CD4-positive, alpha-beta memory T cell (primary cell): ENCODE measurements around the gene ALK. TPM values are rescaled to one million over a fixed set of nuclear protein-coding genes. Genes with fewer than 3 reads are reported as not detected.

Source experiments
- CTCF ChIA-PET: fragments of 350-600 bp; sonication (Branson Sonifier 250); formaldehyde crosslinking; loops from one replicate; lab custom pipeline; 2021; ENCODE audit warnings: inconsistent platforms; ENCODE audit not compliant: partially characterized antibody; lab: Charles Lee
- POLR2A ChIA-PET: fragments of 350-600 bp; sonication (Branson Sonifier 250); formaldehyde crosslinking; loops from one replicate; lab custom pipeline; 2021; ENCODE audit not compliant: partially characterized antibody; lab: Charles Lee
- DNase-seq, 5 donors: peaks; one replicate each; pipeline versions ENCODE4 v3.0.0 to v3.0.0-alpha.2; 2020 to 2022; ENCODE audit warnings: mixed read lengths in 1 of 5
- H3K27ac ChIP-seq: one replicate; pipeline ENCODE4 v1.7.0; 2013; ENCODE audit warnings: low read depth, low read length
- H3K27me3 ChIP-seq: 2 replicates; pipeline ENCODE4 v1.7.0; 2013; ENCODE audit warnings: mild to moderate bottlenecking, low read length, moderate library complexity; ENCODE audit not compliant: insufficient read depth
- H3K36me3 ChIP-seq: 2 replicates; pipeline ENCODE4 v1.7.0; 2013; ENCODE audit warnings: mild to moderate bottlenecking, low read length, moderate library complexity; ENCODE audit not compliant: insufficient read depth
- H3K4me1 ChIP-seq: 2 replicates; pipeline ENCODE4 v1.7.0; 2013; ENCODE audit warnings: mild to moderate bottlenecking, low read length, moderate library complexity; ENCODE audit not compliant: insufficient read depth
- H3K4me3 ChIP-seq, 2 donors: one replicate each; pipeline ENCODE4 v1.7.0; 2013; ENCODE audit warnings: low read length in 2 of 2, mild to moderate bottlenecking in 1 of 2
- H3K9me3 ChIP-seq, 2 donors: one replicate each; pipeline ENCODE4 v1.7.0; 2013; ENCODE audit warnings: low read length in 2 of 2, control low read depth in 1 of 2; ENCODE audit not compliant: control insufficient read depth in 1 of 2
- H3K27ac Mint-ChIP-seq, 7 donors: one replicate each; pipeline ENCODE4 v1.8.0; 2020 to 2021; ENCODE audit warnings: mixed read lengths in 7 of 7, mild to moderate bottlenecking in 6 of 7, inconsistent platforms in 3 of 7, moderate library complexity in 3 of 7
- H3K27me3 Mint-ChIP-seq, 2 donors: one replicate each; pipeline ENCODE4 v1.8.0; 2020 to 2021; ENCODE audit warnings: mixed read lengths in 2 of 2
- H3K36me3 Mint-ChIP-seq, 2 donors: one replicate each; pipeline ENCODE4 v1.8.0; 2020 to 2021; ENCODE audit warnings: mixed read lengths in 2 of 2, inconsistent platforms in 1 of 2, mild to moderate bottlenecking in 1 of 2
- H3K4me1 Mint-ChIP-seq, 4 donors: one replicate each; pipeline ENCODE4 v1.8.0; 2020 to 2021; ENCODE audit warnings: mixed read lengths in 4 of 4, mild to moderate bottlenecking in 1 of 4
- H3K4me3 Mint-ChIP-seq, 8 donors: one replicate each; pipeline ENCODE4 v1.8.0; 2020 to 2021; ENCODE audit warnings: mixed read lengths in 8 of 8, mild to moderate bottlenecking in 7 of 8, moderate library complexity in 6 of 8, inconsistent platforms in 3 of 8
- H3K9me3 Mint-ChIP-seq, 8 donors: one replicate each; pipeline ENCODE4 v1.8.0; 2020 to 2021; ENCODE audit warnings: mixed read lengths in 8 of 8, mild to moderate bottlenecking in 5 of 8, inconsistent platforms in 3 of 8, moderate library complexity in 1 of 8
- intact Hi-C: fragments of 100-400 bp; cut with micrococcal nuclease; formaldehyde crosslinking; loops from one replicate; pipeline ENCODE4 v1.15.1; 2023
- polyA plus RNA-seq, 2 donors: library from polyadenylated mRNA; unstranded; fragments of 300-500 nt; fragmentation: Illumina TruSeq; gene quantifications; one replicate each; pipeline ENCODE4 v1.2.3, GENCODE V29; 2021
- total RNA-seq, 2 experiments: library from RNA; stranded (reverse); gene quantifications; one replicate each; pipeline ENCODE4 v1.2.3, GENCODE V29; 2021

The ALK gene
- total and polyA plus RNA-seq, 4 experiments from 2014 or later: 0.07 TPM; not detected in 3

- Mint-ChIP-seq H3K36me3 (no peaks in the 10 kb centered on the region), H3K27ac (no peak overlapping the region), H3K4me3 (no peak overlapping the region), H3K27me3 (peaks cover 10 to 11% of the 10 kb centered on the region in 2 donors), H3K4me1 (peaks cover 15 to 31% (median 17%) of the 10 kb centered on the region in 4 donors), H3K9me3 (no peaks in the 10 kb centered on the region)
- intact Hi-C loops: no loop called here
- no peaks in the 10 kb centered on the region for H3K27me3 ChIP-seq
- DNase-seq: no peak
- H3K9me3 ChIP-seq: no peaks in the 10 kb centered on the region
- no peak overlapping the region for H3K4me3 ChIP-seq
- H3K36me3 ChIP-seq: no peaks in the 10 kb centered on the region
- CTCF ChIA-PET: interaction anchor here (1.5 to 4.4 kb wide), 4 partner anchors 8 to 43 kb away, joined by 3 to 21 read pairs (median 12); no protein-coding TSS in a partner anchor
- peaks cover 17% of the 10 kb centered on the region for H3K4me1 ChIP-seq
- POLR2A ChIA-PET: no interaction called here
- H3K27ac ChIP-seq: no peak overlapping the region
These were observed 610.6 kb downstream of the ALK start for GRCh38 chr2:29310650-29311348.

DNA sequence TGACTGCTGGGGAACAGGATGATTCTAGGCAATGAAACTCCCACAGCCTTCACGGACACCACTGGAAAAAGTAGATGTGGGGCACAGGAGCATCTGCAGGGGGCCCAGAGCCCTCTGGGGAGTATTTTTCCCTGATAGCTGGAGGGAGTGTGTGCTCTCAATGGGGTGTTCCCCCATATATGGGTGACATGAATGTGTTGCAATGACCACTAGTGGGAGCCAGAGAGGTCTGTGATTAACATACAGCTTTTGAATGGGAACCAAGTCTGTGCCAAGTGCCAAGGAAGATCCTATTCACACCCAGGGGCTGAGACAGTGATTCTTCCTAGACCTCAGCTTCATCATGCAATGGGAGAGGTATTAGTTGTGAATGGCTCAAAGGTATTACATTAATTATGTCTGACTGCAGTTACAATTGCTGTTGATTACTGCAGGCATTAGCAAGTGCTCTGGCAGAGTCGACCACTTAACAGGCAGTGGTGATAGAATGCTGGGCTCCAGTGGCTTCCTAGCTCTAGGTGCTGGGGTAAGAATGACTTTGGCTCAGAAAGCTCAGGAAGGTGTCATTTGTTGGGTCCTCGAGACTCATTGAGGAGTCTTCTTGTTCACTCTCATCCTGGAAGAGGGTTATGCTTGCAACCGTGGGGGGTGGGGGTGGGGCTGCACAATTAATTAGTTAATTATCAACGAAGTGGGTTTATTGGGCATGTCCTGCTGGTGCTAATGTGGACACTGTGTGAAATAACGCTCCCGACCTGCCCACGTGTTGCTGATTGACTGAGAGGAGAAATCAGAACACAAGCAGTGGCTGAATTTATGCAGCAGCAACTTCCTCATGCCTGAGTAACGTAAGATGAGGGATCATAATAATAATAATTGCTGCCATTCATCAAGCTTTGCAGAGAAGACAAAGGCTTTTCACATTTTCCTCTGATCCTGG is 612.0 kb downstream of the ALK start:
- H3K36me3 ChIP-seq: no peaks in the 10 kb centered on the region
- H3K4me1 ChIP-seq: peaks cover 4% of the 10 kb centered on the region
- H3K27me3 Mint-ChIP-seq: peaks cover 10 to 14% of the 10 kb centered on the region in 2 donors
- no peak overlapping the region for H3K4me3 Mint-ChIP-seq
- H3K27me3 ChIP-seq: no peaks in the 10 kb centered on the region
- no peak overlapping the region for H3K27ac Mint-ChIP-seq
- POLR2A ChIA-PET: interaction anchor here (0.5 kb wide), 1 partner anchor 23 kb away, joined by 3 read pairs; no protein-coding TSS in a partner anchor
- H3K27ac ChIP-seq: no peak overlapping the region
- peak in 4 of 5 donors; percentile 26 to 44 (median 36) for DNase-seq
- no peaks in the 10 kb centered on the region for H3K9me3 Mint-ChIP-seq
- no peaks in the 10 kb centered on the region for H3K9me3 ChIP-seq
- H3K36me3 Mint-ChIP-seq: no peaks in the 10 kb centered on the region
- CTCF ChIA-PET: interaction anchor here (0.6 to 4.4 kb wide), 17 partner anchors 8 to 532 kb away, joined by 3 to 21 read pairs (median 4); no protein-coding TSS in a partner anchor
- H3K4me3 ChIP-seq: no peak overlapping the region
- intact Hi-C loops: loop anchor here (2.0 to 5.0 kb wide), 3 partner anchors 351 to 763 kb away; no protein-coding TSS in a partner anchor
- peaks cover 4 to 17% (median 7%) of the 10 kb centered on the region in 4 donors for H3K4me1 Mint-ChIP-seq

DNA sequence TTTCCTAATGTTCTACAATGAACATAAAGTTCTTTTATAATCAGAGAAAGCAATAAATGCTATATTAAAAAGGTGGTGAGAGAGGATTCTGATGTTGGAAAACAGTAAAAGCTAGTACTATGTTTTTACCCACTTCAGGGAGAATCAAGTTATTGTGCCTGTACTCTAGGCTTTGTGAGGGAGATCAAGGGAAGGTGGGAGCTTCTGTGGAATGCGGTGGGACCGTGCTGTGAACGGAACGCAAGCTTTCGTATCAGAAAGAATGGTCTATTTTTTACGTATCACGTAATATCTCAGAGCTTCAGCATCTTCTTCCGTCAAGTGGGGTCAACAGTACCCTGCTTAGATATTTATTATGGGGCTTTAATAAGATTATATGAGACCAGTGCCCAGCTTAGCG is 613.0 kb downstream of the ALK start:
- Mint-ChIP-seq H3K4me3 (no peak overlapping the region), H3K27me3 (peaks cover 10 to 17% of the 10 kb centered on the region in 2 donors), H3K27ac (no peak overlapping the region), H3K9me3 (no peaks in the 10 kb centered on the region), H3K4me1 (peaks cover 2 to 7% (median 3%) of the 10 kb centered on the region in 4 donors), H3K36me3 (no peaks in the 10 kb centered on the region)
- Histone ChIP-seq H3K27me3 (no peaks in the 10 kb centered on the region), H3K4me1 (no peaks in the 10 kb centered on the region), H3K36me3 (no peaks in the 10 kb centered on the region), H3K4me3 (no peak overlapping the region), H3K27ac (no peak overlapping the region), H3K9me3 (no peaks in the 10 kb centered on the region)
- DNase-seq: no peak
- CTCF ChIA-PET: interaction anchor here (0.6 to 4.4 kb wide), 14 partner anchors 9 to 491 kb away, joined by 3 to 21 read pairs (median 7); no protein-coding TSS in a partner anchor
- intact Hi-C loops: loop anchor here (2.0 to 5.0 kb wide), 3 partner anchors 350 to 764 kb away; no protein-coding TSS in a partner anchor
- POLR2A ChIA-PET: no interaction called here

- H3K4me1 Mint-ChIP-seq: peaks cover 1 to 4% (median 3%) of the 10 kb centered on the region in 4 donors
- no peaks in the 10 kb centered on the region for H3K9me3 Mint-ChIP-seq
- H3K27me3 Mint-ChIP-seq: peaks cover 10 to 17% of the 10 kb centered on the region in 2 donors
- no peaks in the 10 kb centered on the region for H3K36me3 Mint-ChIP-seq
- intact Hi-C loops: loop anchor here (5.0 kb wide), 1 partner anchor 765 kb away; no protein-coding TSS in a partner anchor
- H3K9me3 ChIP-seq: no peaks in the 10 kb centered on the region
- no peak overlapping the region for H3K4me3 Mint-ChIP-seq
- ChIA-PET CTCF (interaction anchor here (1.1 to 4.4 kb wide), 6 partner anchors 11 to 47 kb away, joined by 3 to 21 read pairs (median 8); no protein-coding TSS in a partner anchor), POLR2A (no interaction called here)
- no peaks in the 10 kb centered on the region for H3K36me3 ChIP-seq
- no peak overlapping the region for H3K4me3 ChIP-seq
- H3K27ac Mint-ChIP-seq: no peak overlapping the region
- H3K4me1 ChIP-seq: no peaks in the 10 kb centered on the region
- no peaks in the 10 kb centered on the region for H3K27me3 ChIP-seq
- DNase-seq: no peak
- no peak overlapping the region for H3K27ac ChIP-seq
These were observed 613.9 kb downstream of the ALK start for GRCh38 chr2:29307519-29307918.

- Mint-ChIP-seq H3K27ac (no peak overlapping the region), H3K9me3 (no peaks in the 10 kb centered on the region), H3K27me3 (peaks cover 16% of the 10 kb centered on the region in 2 donors), H3K36me3 (no peaks in the 10 kb centered on the region), H3K4me1 (peaks cover 1 to 4% (median 3%) of the 10 kb centered on the region in 4 donors), H3K4me3 (no peak overlapping the region)
- CTCF ChIA-PET: interaction anchor here (0.7 kb wide), 1 partner anchor 534 kb away, joined by 3 read pairs; no protein-coding TSS in a partner anchor
- no peaks in the 10 kb centered on the region for H3K9me3 ChIP-seq
- H3K27ac ChIP-seq: no peak overlapping the region
- intact Hi-C loops: loop anchor here (5.0 kb wide), 1 partner anchor 767 kb away; no protein-coding TSS in a partner anchor
- POLR2A ChIA-PET: no interaction called here
- H3K36me3 ChIP-seq: no peaks in the 10 kb centered on the region
- H3K4me3 ChIP-seq: no peak overlapping the region
- no peak for DNase-seq
- H3K4me1 ChIP-seq: no peaks in the 10 kb centered on the region
- no peaks in the 10 kb centered on the region for H3K27me3 ChIP-seq
These were observed 615.6 kb downstream of the ALK start for GRCh38 chr2:29305762-29306161.

GRCh38 chr2:29304399-29305060 is 616.9 kb downstream of the ALK start:
- H3K4me3 Mint-ChIP-seq: no peak overlapping the region
- CTCF ChIA-PET: no interaction called here
- intact Hi-C loops: loop anchor here (5.0 kb wide), 1 partner anchor 768 kb away; no protein-coding TSS in a partner anchor

More at GRCh38 chr2:29304399-29305060, 616.9 kb downstream of the ALK start:
- Mint-ChIP-seq H3K27ac (no peak overlapping the region), H3K9me3 (no peaks in the 10 kb centered on the region), H3K4me1 (peaks cover 1 to 4% (median 3%) of the 10 kb centered on the region in 4 donors), H3K36me3 (no peaks in the 10 kb centered on the region), H3K27me3 (peaks cover 16 to 20% of the 10 kb centered on the region in 2 donors)
- H3K4me1 ChIP-seq: no peaks in the 10 kb centered on the region
- H3K27ac ChIP-seq: no peak overlapping the region
- H3K36me3 ChIP-seq: no peaks in the 10 kb centered on the region
- H3K9me3 ChIP-seq: no peaks in the 10 kb centered on the region
- no peak overlapping the region for H3K4me3 ChIP-seq
- POLR2A ChIA-PET: no interaction called here
- no peaks in the 10 kb centered on the region for H3K27me3 ChIP-seq
- no peak for DNase-seq
